SU-DHL-6 (cell line): ENCODE results near the gene ARRB1.

ENCODE experiments used
- EZH2phosphoT487 ChIP-seq: fragments of 200-600 bp; sonication (generic), shearing (Covaris generic); conservative IDR thresholded peaks from 2 replicates; pipeline ENCODE4 v1.6.1; 2018; ENCODE audit warnings: mild to moderate bottlenecking, antibody characterized with exemption, low read length, moderate library complexity, mixed read lengths
- TF ChIP-seq, protein P1 (sequence below): fragments of 200-600 bp; sonication (generic); IDR thresholded peaks from one replicate; pipeline ENCODE4 v1.5.1; 2017; ENCODE audit warnings: antibody characterized with exemption, mild to moderate bottlenecking, low read length, moderate library complexity; ENCODE audit not compliant: insufficient read depth, poor library complexity, severe bottlenecking

- TF ChIP-seq, protein P1, sequence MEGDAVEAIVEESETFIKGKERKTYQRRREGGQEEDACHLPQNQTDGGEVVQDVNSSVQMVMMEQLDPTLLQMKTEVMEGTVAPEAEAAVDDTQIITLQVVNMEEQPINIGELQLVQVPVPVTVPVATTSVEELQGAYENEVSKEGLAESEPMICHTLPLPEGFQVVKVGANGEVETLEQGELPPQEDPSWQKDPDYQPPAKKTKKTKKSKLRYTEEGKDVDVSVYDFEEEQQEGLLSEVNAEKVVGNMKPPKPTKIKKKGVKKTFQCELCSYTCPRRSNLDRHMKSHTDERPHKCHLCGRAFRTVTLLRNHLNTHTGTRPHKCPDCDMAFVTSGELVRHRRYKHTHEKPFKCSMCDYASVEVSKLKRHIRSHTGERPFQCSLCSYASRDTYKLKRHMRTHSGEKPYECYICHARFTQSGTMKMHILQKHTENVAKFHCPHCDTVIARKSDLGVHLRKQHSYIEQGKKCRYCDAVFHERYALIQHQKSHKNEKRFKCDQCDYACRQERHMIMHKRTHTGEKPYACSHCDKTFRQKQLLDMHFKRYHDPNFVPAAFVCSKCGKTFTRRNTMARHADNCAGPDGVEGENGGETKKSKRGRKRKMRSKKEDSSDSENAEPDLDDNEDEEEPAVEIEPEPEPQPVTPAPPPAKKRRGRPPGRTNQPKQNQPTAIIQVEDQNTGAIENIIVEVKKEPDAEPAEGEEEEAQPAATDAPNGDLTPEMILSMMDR = no peak
- no peak for TF ChIP-seq EZH2phosphoT487
These were observed 3.6 kb upstream of the ARRB1 start for GRCh38 chr11:75355051-75355450.
